MM.1S (cell line): Measurements from ENCODE around the gene ZNF710.

Source experiments
- DNase-seq: peaks from one replicate; pipeline ENCODE4 v3.0.0-alpha.2; 2015
- H2AFZ ChIP-seq: fragments of 300-600 bp; sonication (generic); 2 replicates; pipeline ENCODE4 v1.6.0; 2016; ENCODE audit warnings: antibody characterized with exemption, low read length
- H3F3A ChIP-seq: fragments of 300-600 bp; sonication (generic); 2 replicates; pipeline ENCODE4 v1.6.1; 2016; ENCODE audit warnings: mild to moderate bottlenecking, antibody characterized with exemption, low read length, moderate library complexity, mixed read lengths; ENCODE audit not compliant: insufficient read depth
- H3K27ac ChIP-seq: fragments of 300-600 bp; sonication (generic); 2 replicates; pipeline ENCODE4 v1.5.1; 2016; ENCODE audit warnings: mild to moderate bottlenecking, low read length
- H3K27me3 ChIP-seq: fragments of 300-600 bp; sonication (generic); replicated peaks from 2 replicates; pipeline ENCODE4 v1.6.0; 2016; ENCODE audit warnings: low read length; ENCODE audit not compliant: insufficient read depth
- H3K36me3 ChIP-seq: fragments of 300-600 bp; sonication (generic); replicated peaks from 2 replicates; pipeline ENCODE4 v1.6.1; 2016; ENCODE audit warnings: mild to moderate bottlenecking, low read length, mixed read lengths; ENCODE audit not compliant: insufficient read depth
- H3K4me1 ChIP-seq: fragments of 300-600 bp; sonication (generic); 2 replicates; pipeline ENCODE4 v1.6.1; 2016; ENCODE audit warnings: low read length, mixed read lengths
- H3K4me2 ChIP-seq: fragments of 300-600 bp; sonication (generic); 2 replicates; pipeline ENCODE4 v1.6.0; 2016; ENCODE audit warnings: low read depth, low read length
- H3K4me3 ChIP-seq: fragments of 300-600 bp; sonication (generic); 2 replicates; pipeline ENCODE4 v1.5.1; 2016; ENCODE audit warnings: low read length, mixed read lengths
- H3K79me2 ChIP-seq: fragments of 300-600 bp; sonication (generic); 2 replicates; pipeline ENCODE4 v1.6.1; 2016; ENCODE audit warnings: mixed run types, low read length, mixed read lengths
- H3K9ac ChIP-seq: fragments of 300-600 bp; sonication (generic); 2 replicates; pipeline ENCODE4 v1.6.1; 2016; ENCODE audit warnings: low read length, mixed read lengths
- H3K9me2 ChIP-seq: fragments of 300-600 bp; sonication (generic); replicated peaks from 2 replicates; pipeline ENCODE4 v1.6.1; 2016; ENCODE audit warnings: mild to moderate bottlenecking, low read length, mixed read lengths; ENCODE audit not compliant: insufficient read depth
- H3K9me3 ChIP-seq: fragments of 300-600 bp; sonication (generic); replicated peaks from 2 replicates; pipeline ENCODE4 v1.6.1; 2016; ENCODE audit warnings: mild to moderate bottlenecking, low read length, mixed read lengths; ENCODE audit not compliant: insufficient read depth
- H4K20me1 ChIP-seq: fragments of 300-600 bp; sonication (generic); 2 replicates; pipeline ENCODE4 v1.6.1; 2016; ENCODE audit warnings: mild to moderate bottlenecking, low read length, moderate library complexity, mixed read lengths; ENCODE audit not compliant: insufficient read depth
- EZH2 ChIP-seq: fragments of 300-600 bp; sonication (generic); optimal IDR thresholded peaks from 2 replicates; pipeline ENCODE3; 2017; ENCODE audit warnings: low read depth, mild to moderate bottlenecking, antibody characterized with exemption, low read length, mixed read lengths
- EZH2phosphoT487 ChIP-seq: fragments of 300-600 bp; sonication (generic); IDR thresholded peaks from 2 replicates; pipeline ENCODE4 v1.6.1; 2018; ENCODE audit warnings: antibody characterized with exemption, low read length
- TF ChIP-seq, protein P1 (sequence below): fragments of 300-600 bp; sonication (generic); IDR thresholded peaks from 2 replicates; pipeline ENCODE4 v1.5.1; 2016; ENCODE audit warnings: antibody characterized with exemption, low read length, mixed read lengths

ZNF710 gene

DNA sequence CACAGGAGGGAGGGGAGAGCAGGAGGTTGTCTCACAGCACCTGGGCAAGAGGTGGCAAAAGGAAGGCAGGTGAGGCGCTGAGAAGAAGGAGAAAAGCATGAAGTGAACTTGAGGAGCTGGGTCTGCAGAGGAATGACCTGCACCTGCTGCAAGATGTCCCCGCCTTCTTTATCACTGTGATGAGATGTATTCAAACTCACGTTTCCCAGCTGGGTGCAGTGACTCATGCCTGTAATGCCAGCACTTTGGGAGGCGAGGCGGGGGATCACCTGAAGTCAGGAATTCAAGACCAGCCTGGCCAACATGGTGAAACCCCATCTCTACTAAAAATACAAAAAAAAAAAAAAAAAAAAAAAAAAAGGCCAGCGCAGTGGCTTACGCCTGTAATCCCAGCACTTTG, 22.2 kb upstream of the ZNF710 start:
- no peaks in the 10 kb centered on the region for H3K79me2 ChIP-seq
- H3K9ac ChIP-seq, result no peak overlapping the region
- DNase-seq, result no peak
- H3K4me3 ChIP-seq, result no peak overlapping the region
- H3K4me2 ChIP-seq, result no peak overlapping the region
- no peaks in the 10 kb centered on the region for H3K9me3 ChIP-seq
- H3F3A ChIP-seq, result no peaks in the 10 kb centered on the region
- H2AFZ ChIP-seq, result no peak overlapping the region
- H3K36me3 ChIP-seq, result no peaks in the 10 kb centered on the region
- H3K4me1 ChIP-seq, result 0 out of 2 replicates have a peak, but pooled peaks cover 4% of the 10 kb centered on the region
- no peak for TF ChIP-seq EZH2
- TF ChIP-seq, protein P1, sequence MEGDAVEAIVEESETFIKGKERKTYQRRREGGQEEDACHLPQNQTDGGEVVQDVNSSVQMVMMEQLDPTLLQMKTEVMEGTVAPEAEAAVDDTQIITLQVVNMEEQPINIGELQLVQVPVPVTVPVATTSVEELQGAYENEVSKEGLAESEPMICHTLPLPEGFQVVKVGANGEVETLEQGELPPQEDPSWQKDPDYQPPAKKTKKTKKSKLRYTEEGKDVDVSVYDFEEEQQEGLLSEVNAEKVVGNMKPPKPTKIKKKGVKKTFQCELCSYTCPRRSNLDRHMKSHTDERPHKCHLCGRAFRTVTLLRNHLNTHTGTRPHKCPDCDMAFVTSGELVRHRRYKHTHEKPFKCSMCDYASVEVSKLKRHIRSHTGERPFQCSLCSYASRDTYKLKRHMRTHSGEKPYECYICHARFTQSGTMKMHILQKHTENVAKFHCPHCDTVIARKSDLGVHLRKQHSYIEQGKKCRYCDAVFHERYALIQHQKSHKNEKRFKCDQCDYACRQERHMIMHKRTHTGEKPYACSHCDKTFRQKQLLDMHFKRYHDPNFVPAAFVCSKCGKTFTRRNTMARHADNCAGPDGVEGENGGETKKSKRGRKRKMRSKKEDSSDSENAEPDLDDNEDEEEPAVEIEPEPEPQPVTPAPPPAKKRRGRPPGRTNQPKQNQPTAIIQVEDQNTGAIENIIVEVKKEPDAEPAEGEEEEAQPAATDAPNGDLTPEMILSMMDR, result no peak
- TF ChIP-seq EZH2phosphoT487, result no peak
- no peaks in the 10 kb centered on the region for H3K27me3 ChIP-seq
- no peaks in the 10 kb centered on the region for H4K20me1 ChIP-seq
- no peaks in the 10 kb centered on the region for H3K9me2 ChIP-seq
- H3K27ac ChIP-seq, result no peak overlapping the region

DNA sequence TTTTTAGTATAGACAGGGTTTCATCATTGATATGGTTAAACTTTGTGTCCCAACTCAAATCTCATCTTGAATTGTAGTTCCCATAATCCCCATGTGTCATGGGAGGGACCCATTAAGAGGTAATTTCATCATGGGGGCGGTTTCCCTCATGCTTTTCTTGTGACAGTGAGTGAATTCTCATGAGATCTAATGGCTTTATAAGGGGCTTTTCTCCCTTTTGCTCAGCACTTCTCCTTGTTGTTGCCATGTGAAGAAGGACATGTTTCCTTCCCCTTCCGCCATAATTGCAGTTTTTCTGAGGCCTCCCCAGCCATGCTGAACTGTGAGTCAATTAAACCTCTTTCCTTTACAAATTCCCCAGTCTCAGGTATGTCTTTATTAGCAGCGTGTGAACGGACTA, 20.2 kb upstream of the ZNF710 start:
- no peaks in the 10 kb centered on the region for H3K36me3 ChIP-seq
- H3K27me3 ChIP-seq, result no peaks in the 10 kb centered on the region
- H3K9me2 ChIP-seq, result no peaks in the 10 kb centered on the region
- no peaks in the 10 kb centered on the region for H3K9me3 ChIP-seq
- TF ChIP-seq, protein P1, result no peak
- TF ChIP-seq EZH2 (no peak), EZH2phosphoT487 (no peak)
- 0 out of 2 replicates have a peak, but pooled peaks cover 4% of the 10 kb centered on the region for H3K4me1 ChIP-seq
- no peaks in the 10 kb centered on the region for H3K79me2 ChIP-seq
- no peak overlapping the region for H3K9ac ChIP-seq
- H3K4me3 ChIP-seq, result no peak overlapping the region
- H3F3A ChIP-seq, result no peaks in the 10 kb centered on the region
- H3K27ac ChIP-seq, result no peak overlapping the region
- H4K20me1 ChIP-seq, result no peaks in the 10 kb centered on the region
- no peak overlapping the region for H2AFZ ChIP-seq
- no peak for DNase-seq
- no peak overlapping the region for H3K4me2 ChIP-seq

DNA sequence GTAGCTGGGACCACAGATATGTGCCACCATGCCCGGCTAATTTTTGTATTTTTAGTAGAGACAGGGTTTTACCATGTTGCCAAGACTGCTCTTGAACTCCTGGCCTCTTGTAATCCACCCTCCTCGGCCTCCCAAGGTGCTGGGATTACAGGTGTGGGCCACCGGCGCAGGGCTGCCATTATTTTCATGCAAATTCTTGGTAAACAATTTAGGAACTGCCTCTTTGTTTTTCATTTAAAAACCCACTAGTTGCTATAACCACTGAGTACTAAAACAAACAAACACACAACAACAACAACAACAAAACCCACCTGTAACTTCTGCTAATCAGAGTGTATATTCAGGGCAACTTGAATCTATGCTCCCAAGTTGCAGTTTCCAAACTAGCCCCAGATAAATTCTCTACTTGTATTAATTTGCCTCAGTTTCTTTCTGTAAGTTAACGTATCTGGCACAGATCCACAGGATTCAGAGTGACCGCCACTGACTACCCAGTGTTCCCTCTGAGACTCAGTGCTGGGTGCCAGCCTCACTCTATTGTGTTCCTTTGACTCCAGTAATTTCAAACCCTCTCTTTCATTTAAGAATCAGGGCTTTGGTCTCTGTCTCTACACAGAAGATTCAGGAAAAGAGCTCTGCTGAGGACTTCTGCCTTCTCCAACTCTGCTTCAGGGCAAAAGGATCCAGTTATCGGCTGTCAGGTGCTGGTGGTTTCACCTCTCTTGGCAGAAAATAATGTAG, 18.6 kb upstream of the ZNF710 start:
- no peaks in the 10 kb centered on the region for H3K9me2 ChIP-seq
- no peaks in the 10 kb centered on the region for H3F3A ChIP-seq
- H2AFZ ChIP-seq, result no peak overlapping the region
- no peak for DNase-seq
- H4K20me1 ChIP-seq, result no peaks in the 10 kb centered on the region
- no peaks in the 10 kb centered on the region for H3K27me3 ChIP-seq
- H3K79me2 ChIP-seq, result no peaks in the 10 kb centered on the region
- H3K4me2 ChIP-seq, result no peak overlapping the region
- no peak overlapping the region for H3K9ac ChIP-seq
- H3K27ac ChIP-seq, result no peak overlapping the region
- TF ChIP-seq EZH2, result no peak
- TF ChIP-seq, protein P1, result no peak
- TF ChIP-seq EZH2phosphoT487, result no peak
- H3K4me3 ChIP-seq, result no peak overlapping the region
- H3K9me3 ChIP-seq, result no peaks in the 10 kb centered on the region
- no peaks in the 10 kb centered on the region for H3K4me1 ChIP-seq
- H3K36me3 ChIP-seq, result no peaks in the 10 kb centered on the region
